ENCODE data around the gene EPHA8. TPM values are rescaled to one million over a fixed set of nuclear protein-coding genes. Genes with fewer than 3 reads are reported as not detected.

The EPHA8 gene
- total and polyA plus RNA-seq, 2 of the 4 experiments (the other 2 are of a cell fraction): not detected

GRCh38 chr1:22553104-22553880 is 10.0 kb upstream of the EPHA8 start:
- H2AK5ac ChIP-seq (ENCODE audit: low read depth, low read length): no peak overlapping the region
- TF ChIP-seq CTCF (conservative IDR thresholded peaks at IDR 0.05; ENCODE audit: low read depth, low read length): no peak
- TF ChIP-seq RFX5 (IDR thresholded peaks at IDR 0.05; ENCODE audit: low read depth, low read length): no peak
- TF ChIP-seq, protein P1, sequence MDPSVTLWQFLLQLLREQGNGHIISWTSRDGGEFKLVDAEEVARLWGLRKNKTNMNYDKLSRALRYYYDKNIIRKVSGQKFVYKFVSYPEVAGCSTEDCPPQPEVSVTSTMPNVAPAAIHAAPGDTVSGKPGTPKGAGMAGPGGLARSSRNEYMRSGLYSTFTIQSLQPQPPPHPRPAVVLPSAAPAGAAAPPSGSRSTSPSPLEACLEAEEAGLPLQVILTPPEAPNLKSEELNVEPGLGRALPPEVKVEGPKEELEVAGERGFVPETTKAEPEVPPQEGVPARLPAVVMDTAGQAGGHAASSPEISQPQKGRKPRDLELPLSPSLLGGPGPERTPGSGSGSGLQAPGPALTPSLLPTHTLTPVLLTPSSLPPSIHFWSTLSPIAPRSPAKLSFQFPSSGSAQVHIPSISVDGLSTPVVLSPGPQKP (IDR thresholded peaks at IDR 0.05; ENCODE audit: borderline replicate concordance, low read depth, low read length): no peak
- no peak for TF ChIP-seq MAFK (IDR thresholded peaks at IDR 0.05; ENCODE audit: low read depth, low read length)
- TF ChIP-seq, protein P2, sequence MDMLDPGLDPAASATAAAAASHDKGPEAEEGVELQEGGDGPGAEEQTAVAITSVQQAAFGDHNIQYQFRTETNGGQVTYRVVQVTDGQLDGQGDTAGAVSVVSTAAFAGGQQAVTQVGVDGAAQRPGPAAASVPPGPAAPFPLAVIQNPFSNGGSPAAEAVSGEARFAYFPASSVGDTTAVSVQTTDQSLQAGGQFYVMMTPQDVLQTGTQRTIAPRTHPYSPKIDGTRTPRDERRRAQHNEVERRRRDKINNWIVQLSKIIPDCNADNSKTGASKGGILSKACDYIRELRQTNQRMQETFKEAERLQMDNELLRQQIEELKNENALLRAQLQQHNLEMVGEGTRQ (IDR thresholded peaks at IDR 0.05; ENCODE audit: low read depth, low read length): no peak
- TF ChIP-seq FOS (IDR thresholded peaks at IDR 0.05; ENCODE audit: low read depth, low read length): no peak
- TF ChIP-seq SMC3 (IDR thresholded peaks at IDR 0.05; ENCODE audit: low read depth, low read length): no peak
- no peak for TF ChIP-seq BHLHE40 (IDR thresholded peaks at IDR 0.05; ENCODE audit: low read depth, low read length)
- no peak for TF ChIP-seq RAD21 (IDR thresholded peaks at IDR 0.05; ENCODE audit: low read length)
- no peak for TF ChIP-seq CHD1 (IDR thresholded peaks at IDR 0.05; ENCODE audit: low read depth, low read length)
- TF ChIP-seq CEBPB (IDR thresholded peaks at IDR 0.05; ENCODE audit: low read depth, low read length): no peak
- no peak overlapping the region for H3K18ac ChIP-seq (ENCODE audit: low read depth, low read length)
- no peaks in the 10 kb centered on the region for H4K20me1 ChIP-seq (ENCODE audit: insufficient read depth, low read length)
- H4K8ac ChIP-seq (ENCODE audit: low read depth in 2 of 2, low read length in 2 of 2): no peak overlapping the region
- DNase-seq (no peak), ATAC-seq (ENCODE audit: low read depth) (no peak)
- no peak overlapping the region for H3K4me3 ChIP-seq (ENCODE audit: insufficient read depth, low read depth, low read length)
- peaks cover 93% of the 10 kb centered on the region for H3K27me3 ChIP-seq (ENCODE audit: control insufficient read depth, insufficient read depth, low read length)
- no peak overlapping the region for H3K27ac ChIP-seq (ENCODE audit: insufficient read depth, low read length)
- ChIA-PET CTCF (no interaction called here), POLR2A (ENCODE audit: unreplicated experiment) (no interaction called here)
- no peak overlapping the region for H2BK15ac ChIP-seq (ENCODE audit: low read depth, low read length)
- BruUV-seq (replicated peaks): no TSS peak
- H2BK20ac ChIP-seq (ENCODE audit: low read depth, low read length): no peak overlapping the region
- H2AFZ ChIP-seq (replicated peaks; ENCODE audit: low read length, poor library complexity): peak overlapping the region; percentile 21
- intact Hi-C loops (cut with micrococcal nuclease): no loop called here
- no peaks in the 10 kb centered on the region for H3K36me3 ChIP-seq (ENCODE audit: control insufficient read depth, insufficient read depth, low read length)
- H3K9me3 ChIP-seq (ENCODE audit: control insufficient read depth, insufficient read depth, low read length): no peaks in the 10 kb centered on the region
- no peak overlapping the region for H2BK120ac ChIP-seq (ENCODE audit: low read depth, low read length)
- H3K23ac ChIP-seq (ENCODE audit: low read depth, low read length): no peak overlapping the region
- H3K79me1 ChIP-seq (ENCODE audit: low read depth in 1 of 2, low read length in 2 of 2): no peaks in the 10 kb centered on the region
- no peak overlapping the region for H3K4me2 ChIP-seq (ENCODE audit: low read depth, low read length)
- WGBS, 2 experiments (ENCODE audit: extremely low coverage in 2 of 2, insufficient read length in 1 of 2): 56% methylated on average over 10 of the region's 18 CpGs; no CpG with 5 or more reads in 1 of the 2 experiments
- in situ Hi-C loops (cut with MboI; ENCODE audit: low sequenced_read_pairs): no loop called here
- no peak overlapping the region for H2BK5ac ChIP-seq (ENCODE audit: low read depth, low read length, poor library complexity, severe bottlenecking)
- H3K9ac ChIP-seq (ENCODE audit: low read depth, low read length): no peak overlapping the region
- no peak overlapping the region for H4K91ac ChIP-seq (ENCODE audit: insufficient read depth, low read depth, low read length)
- no peak overlapping the region for H3K4ac ChIP-seq (ENCODE audit: low read depth, low read length)
- H2AK9ac ChIP-seq (replicated peaks; ENCODE audit: low read depth, low read length, poor library complexity): peak overlapping the region; percentile 28
- no peak overlapping the region for H3K56ac ChIP-seq (ENCODE audit: extremely low read depth, insufficient read depth, low read length)
- no peaks in the 10 kb centered on the region for H3K9me1 ChIP-seq (ENCODE audit: insufficient read depth, low read length)
- H3K14ac ChIP-seq (replicated peaks; ENCODE audit: low read depth, low read length): no peak overlapping the region
- dilution Hi-C loops (cut with HindIII; ENCODE audit: low sequenced_read_pairs, unreplicated experiment): no loop called here
- no peak overlapping the region for H4K5ac ChIP-seq (ENCODE audit: low read depth, low read length)
- H3K4me1 ChIP-seq (ENCODE audit: control insufficient read depth, insufficient read depth, low read length): no peaks in the 10 kb centered on the region
